SK-N-SH (cell line): ENCODE measurements around the gene OTUD7B. TPM values are rescaled to one million over a fixed set of nuclear protein-coding genes. Genes with fewer than 3 reads are reported as not detected.

ENCODE experiments used
- CTCF ChIA-PET: fragments of 300-600, 350-600 bp; formaldehyde crosslinking; extraction: SDS; loops from one replicate; lab custom pipeline; 2021; lab: Yijun Ruan, JAX
- POLR2A ChIA-PET: fragments of 350-600 bp; sonication (Branson Sonifier 250); formaldehyde crosslinking; extraction: SDS; loops from one replicate; lab custom pipeline; 2020; ENCODE audit warnings: antibody characterized with exemption, inconsistent platforms; lab: Yijun Ruan, JAX
- DNase-seq: peaks from one replicate; pipeline ENCODE4 v3.0.0; 2012
- H2AFZ ChIP-seq: fragments of 200-600 bp; sonication (generic); 2 replicates; pipeline ENCODE4 v1.8.1; 2016; ENCODE audit warnings: antibody characterized with exemption, mild to moderate bottlenecking, low read depth
- H3F3A ChIP-seq: fragments of 200-600 bp; sonication (generic); replicated peaks from 2 replicates; pipeline ENCODE3; 2016; ENCODE audit warnings: antibody characterized with exemption, mild to moderate bottlenecking; ENCODE audit not compliant: insufficient read depth
- H3K27ac ChIP-seq, 2 experiments: fragments of 200-500 bp in 1 of 2; fragments of 200-600 bp in 1 of 2; sonication (Bioruptor generic) in 1 of 2; sonication (generic), shearing (Covaris generic) in 1 of 2; 2 replicates each; pipeline versions ENCODE4 v1.5.1 to v1.6.1; 2014 to 2016; ENCODE audit warnings: low read depth in 2 of 2, inconsistent platforms in 1 of 2, low read length in 1 of 2, mild to moderate bottlenecking in 1 of 2, mixed read lengths in 1 of 2
- H3K27me3 ChIP-seq: fragments of 200-600 bp; sonication (generic), shearing (Covaris generic); 2 replicates; pipeline ENCODE4 v1.6.1; 2016; ENCODE audit warnings: mixed run types; ENCODE audit not compliant: insufficient read depth
- H3K36me3 ChIP-seq, 2 experiments: fragments of 200-500 bp in 1 of 2; fragments of 200-600 bp in 1 of 2; sonication (Bioruptor generic) in 1 of 2; sonication (generic) in 1 of 2; replicated peaks in 1 of 2; 2 replicates each; pipeline versions ENCODE3 to v1.5.1; 2014 to 2016; ENCODE audit warnings: low read length in 1 of 2, mild to moderate bottlenecking in 1 of 2; ENCODE audit not compliant: insufficient read depth in 2 of 2, control insufficient read depth in 1 of 2
- H3K4me1 ChIP-seq, 2 experiments: fragments of 200-500 bp in 1 of 2; fragments of 200-600 bp in 1 of 2; sonication (Bioruptor generic) in 1 of 2; sonication (generic), shearing (Covaris generic) in 1 of 2; 2 replicates each; pipeline versions ENCODE4 v1.5.1 to v1.6.1; 2014 to 2016; ENCODE audit warnings: low read depth in 1 of 2, low read length in 1 of 2, mixed run types in 1 of 2; ENCODE audit not compliant: insufficient read depth in 2 of 2, control insufficient read depth in 1 of 2
- H3K4me2 ChIP-seq: fragments of 200-600 bp; sonication (generic), shearing (Covaris generic); 2 replicates; pipeline ENCODE4 v1.6.1; 2017; ENCODE audit warnings: mixed run types
- H3K4me3 ChIP-seq, 2 experiments: fragments of 200-500 bp in 1 of 2; fragments of 200-600 bp in 1 of 2; sonication (Bioruptor generic) in 1 of 2; sonication (generic), shearing (Covaris generic) in 1 of 2; 2 replicates each; pipeline versions ENCODE4 v1.5.1 to v1.8.1; 2014 to 2016; ENCODE audit warnings: low read depth in 2 of 2, inconsistent platforms in 1 of 2, low read length in 1 of 2, mild to moderate bottlenecking in 1 of 2, mixed read lengths in 1 of 2, moderate library complexity in 1 of 2
- H3K79me2 ChIP-seq: fragments of 200-600 bp; sonication (generic); 2 replicates; pipeline ENCODE4 v1.8.1; 2017; ENCODE audit warnings: mild to moderate bottlenecking; ENCODE audit not compliant: insufficient read depth
- H3K9ac ChIP-seq: fragments of 200-600 bp; sonication (generic); 2 replicates; pipeline ENCODE4 v1.6.1; 2017; ENCODE audit warnings: mixed run types
- H3K9me2 ChIP-seq: fragments of 200-600 bp; sonication (generic); 2 replicates; pipeline ENCODE4 v1.6.1; 2017; ENCODE audit warnings: mixed run types
- H3K9me3 ChIP-seq: fragments of 200-600 bp; sonication (generic); 2 replicates; pipeline ENCODE4 v1.6.1; 2017; ENCODE audit warnings: mixed run types, mild to moderate bottlenecking, moderate library complexity
- H4K20me1 ChIP-seq: fragments of 200-600 bp; sonication (generic); 2 replicates; pipeline ENCODE4 v1.6.1; 2017; ENCODE audit warnings: mild to moderate bottlenecking, mixed run types; ENCODE audit not compliant: insufficient read depth
- CHD2 ChIP-seq: fragments of 150-350 bp; IDR thresholded peaks from 2 replicates; pipeline ENCODE4 v1.6.1; 2018; ENCODE audit warnings: low read length; ENCODE audit not compliant: partially characterized antibody
- ELF1 ChIP-seq: IDR thresholded peaks from 2 replicates; pipeline ENCODE4 v1.4.0; 2012
- FOXJ3 ChIP-seq: sonication (generic); formaldehyde crosslinking; IDR thresholded peaks from 2 replicates; pipeline ENCODE4 v1.5.1; 2020; ENCODE audit warnings: mild to moderate bottlenecking, missing genetic modification reagents
- MEF2A ChIP-seq: IDR thresholded peaks from 2 replicates; pipeline ENCODE4 v1.4.0; 2012; ENCODE audit warnings: low read depth, borderline replicate concordance
- REST ChIP-seq: IDR thresholded peaks from 2 replicates; pipeline ENCODE4 v1.6.1; 2012; ENCODE audit warnings: mild to moderate bottlenecking, low read depth, low read length, moderate library complexity
- RFX5 ChIP-seq: IDR thresholded peaks from 2 replicates; pipeline ENCODE4 v1.6.1; 2012; ENCODE audit warnings: mild to moderate bottlenecking, improper control_type of control experiment, low read length
- RXRA ChIP-seq: IDR thresholded peaks from 2 replicates; pipeline ENCODE4 v1.4.0; 2012; ENCODE audit warnings: low read depth, mild to moderate bottlenecking, borderline replicate concordance
- SIN3A ChIP-seq: IDR thresholded peaks from 2 replicates; pipeline ENCODE4 v1.6.1; 2012; ENCODE audit warnings: low read depth, mild to moderate bottlenecking, low read length, moderate library complexity, borderline replicate concordance
- SMC3 ChIP-seq: IDR thresholded peaks from 2 replicates; pipeline ENCODE4 v1.6.1; 2012; ENCODE audit warnings: low read depth, low read length, improper control_type of control experiment
- TAF1 ChIP-seq: IDR thresholded peaks from 2 replicates; pipeline ENCODE4 v1.6.1; 2012; ENCODE audit warnings: low read depth, mild to moderate bottlenecking, low read length, moderate library complexity, borderline replicate concordance
- TEAD4 ChIP-seq: IDR thresholded peaks from 2 replicates; pipeline ENCODE4 v1.4.0; 2012; ENCODE audit warnings: mild to moderate bottlenecking, borderline replicate concordance; ENCODE audit not compliant: insufficient read depth
- WGBS: methylation state at CpG from one replicate; pipeline ENCODE4 v1.1.6; 2017; ENCODE audit warnings: low lambda C conversion rate; 5-methylcytosine and 5-hydroxymethylcytosine counted together
- polyA plus RNA-seq, 3 experiments: library from polyadenylated mRNA; depleted of rRNA; stranded (reverse); fragments of >200 nt; gene quantifications; 2 replicates each; pipeline ENCODE4 v1.2.3, GENCODE V29; 2012
- TF ChIP-seq, protein P1 (sequence below): fragments of 200-600 bp; sonication (generic); IDR thresholded peaks from 2 replicates; pipeline ENCODE4 v1.6.1; 2017; ENCODE audit warnings: antibody characterized with exemption, mild to moderate bottlenecking, moderate library complexity
- TF ChIP-seq, protein P2 (sequence below): fragments of 150-350 bp; IDR thresholded peaks from 2 replicates; pipeline ENCODE4 v1.6.1; 2017; ENCODE audit warnings: antibody characterized with exemption, low read length, low read depth, borderline replicate concordance
- TF ChIP-seq, protein P3 (sequence below): IDR thresholded peaks from 2 replicates; pipeline ENCODE4 v1.4.0; 2012; ENCODE audit warnings: low read depth, borderline replicate concordance
- TF ChIP-seq, protein P4 (sequence below): IDR thresholded peaks from 2 replicates; pipeline ENCODE4; 2012

OTUD7B gene
- polyA plus RNA-seq, 1 of the 3 experiments (the other 2 are of a cell fraction), result 4.2 TPM

DNA sequence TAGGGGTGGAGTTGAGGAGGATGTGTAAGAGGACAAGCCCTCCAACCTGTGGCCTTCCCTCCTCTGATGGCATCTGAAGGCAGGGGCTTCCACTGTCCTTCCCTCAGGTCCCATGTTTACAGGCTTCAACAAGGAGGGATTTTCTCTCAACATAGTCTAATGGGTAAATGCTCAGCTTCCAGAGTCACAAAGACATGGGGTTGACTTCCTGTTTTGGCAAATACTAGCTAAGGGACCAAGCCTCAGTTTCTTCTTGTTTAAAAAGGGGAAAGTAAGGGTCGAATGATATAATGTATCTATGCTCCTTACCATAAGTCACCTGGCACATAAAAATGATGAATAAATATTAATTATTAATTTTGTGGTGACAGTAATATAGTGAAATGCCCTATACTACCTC, 96.0 kb downstream of the OTUD7B start:
- no peak for DNase-seq
- CTCF ChIA-PET, result interaction anchor here (1.2 to 1.6 kb wide), 2 partner anchors 10 to 26 kb away, joined by 3 to 4 read pairs; a partner anchor contains a TSS
- 86% methylated on average over 1 of the region's 1 CpG for WGBS
- POLR2A ChIA-PET, result no interaction called here
- Histone ChIP-seq H3K4me1 (peaks cover 11 to 26% of the 10 kb centered on the region in 2 experiments; a peak in 2 of 4 replicates), H2AFZ (no peak overlapping the region), H3K27ac (no peak overlapping the region), H3K9ac (no peak overlapping the region), H4K20me1 (no peaks in the 10 kb centered on the region), H3K36me3 (peaks cover 6 to 36% of the 10 kb centered on the region in 2 experiments), H3K4me3 (no peak overlapping the region), H3K9me3 (no peaks in the 10 kb centered on the region), H3F3A (peaks cover 4% of the 10 kb centered on the region), H3K4me2 (no peak overlapping the region), H3K9me2 (no peaks in the 10 kb centered on the region), H3K27me3 (no peaks in the 10 kb centered on the region), H3K79me2 (peaks cover 13% of the 10 kb centered on the region)
- TF ChIP-seq RXRA (no peak), MEF2A (no peak), TEAD4 (no peak)
- TF ChIP-seq, protein P1, sequence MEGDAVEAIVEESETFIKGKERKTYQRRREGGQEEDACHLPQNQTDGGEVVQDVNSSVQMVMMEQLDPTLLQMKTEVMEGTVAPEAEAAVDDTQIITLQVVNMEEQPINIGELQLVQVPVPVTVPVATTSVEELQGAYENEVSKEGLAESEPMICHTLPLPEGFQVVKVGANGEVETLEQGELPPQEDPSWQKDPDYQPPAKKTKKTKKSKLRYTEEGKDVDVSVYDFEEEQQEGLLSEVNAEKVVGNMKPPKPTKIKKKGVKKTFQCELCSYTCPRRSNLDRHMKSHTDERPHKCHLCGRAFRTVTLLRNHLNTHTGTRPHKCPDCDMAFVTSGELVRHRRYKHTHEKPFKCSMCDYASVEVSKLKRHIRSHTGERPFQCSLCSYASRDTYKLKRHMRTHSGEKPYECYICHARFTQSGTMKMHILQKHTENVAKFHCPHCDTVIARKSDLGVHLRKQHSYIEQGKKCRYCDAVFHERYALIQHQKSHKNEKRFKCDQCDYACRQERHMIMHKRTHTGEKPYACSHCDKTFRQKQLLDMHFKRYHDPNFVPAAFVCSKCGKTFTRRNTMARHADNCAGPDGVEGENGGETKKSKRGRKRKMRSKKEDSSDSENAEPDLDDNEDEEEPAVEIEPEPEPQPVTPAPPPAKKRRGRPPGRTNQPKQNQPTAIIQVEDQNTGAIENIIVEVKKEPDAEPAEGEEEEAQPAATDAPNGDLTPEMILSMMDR, result no peak
- TF ChIP-seq, protein P2, sequence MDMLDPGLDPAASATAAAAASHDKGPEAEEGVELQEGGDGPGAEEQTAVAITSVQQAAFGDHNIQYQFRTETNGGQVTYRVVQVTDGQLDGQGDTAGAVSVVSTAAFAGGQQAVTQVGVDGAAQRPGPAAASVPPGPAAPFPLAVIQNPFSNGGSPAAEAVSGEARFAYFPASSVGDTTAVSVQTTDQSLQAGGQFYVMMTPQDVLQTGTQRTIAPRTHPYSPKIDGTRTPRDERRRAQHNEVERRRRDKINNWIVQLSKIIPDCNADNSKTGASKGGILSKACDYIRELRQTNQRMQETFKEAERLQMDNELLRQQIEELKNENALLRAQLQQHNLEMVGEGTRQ, result no peak

DNA sequence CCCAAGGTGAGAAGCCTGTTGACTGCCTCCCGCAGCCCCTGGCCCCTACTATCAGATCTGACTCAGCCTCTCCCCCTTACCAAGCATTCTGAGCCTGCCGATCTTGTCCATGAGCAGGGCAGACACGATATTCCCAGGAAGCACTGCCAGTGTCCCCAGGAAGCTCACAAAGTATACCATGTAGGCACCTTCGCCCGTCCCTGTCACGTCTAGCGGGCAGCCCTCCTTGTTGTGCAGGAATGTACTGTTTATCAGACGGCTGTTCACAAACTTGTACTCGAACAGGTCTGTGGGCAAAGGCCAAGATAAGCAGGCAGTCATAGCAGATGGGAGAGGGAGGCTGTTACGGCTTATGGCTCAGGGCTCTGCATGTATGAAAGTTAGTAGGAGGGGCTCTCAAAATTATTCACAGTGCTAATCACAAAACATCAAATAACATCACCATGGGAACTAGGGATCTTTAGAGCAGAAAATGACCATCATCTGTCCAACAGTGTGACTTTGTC, 103.9 kb downstream of the OTUD7B start:
- Histone ChIP-seq H3K9me3 (no peaks in the 10 kb centered on the region), H3K9me2 (no peaks in the 10 kb centered on the region), H3K9ac (no peak overlapping the region), H4K20me1 (no peaks in the 10 kb centered on the region), H3K4me2 (no peak overlapping the region), H3K4me1 (no peaks in the 10 kb centered on the region), H3F3A (no peaks in the 10 kb centered on the region), H3K4me3 (no peak overlapping the region), H2AFZ (no peak overlapping the region), H3K79me2 (no peaks in the 10 kb centered on the region), H3K27ac (no peak overlapping the region), H3K36me3 (peaks cover 6 to 43% of the 10 kb centered on the region in 2 experiments), H3K27me3 (no peaks in the 10 kb centered on the region)
- ChIA-PET POLR2A (no interaction called here), CTCF (interaction anchor here (1.1 kb wide), 1 partner anchor 34 kb away, joined by 3 read pairs; no protein-coding TSS in a partner anchor)
- TF ChIP-seq SIN3A (no peak), FOXJ3 (no peak), ELF1 (no peak), SMC3 (no peak), RFX5 (no peak), TEAD4 (no peak), REST (no peak), CHD2 (no peak), TAF1 (no peak)
- TF ChIP-seq, protein P3, sequence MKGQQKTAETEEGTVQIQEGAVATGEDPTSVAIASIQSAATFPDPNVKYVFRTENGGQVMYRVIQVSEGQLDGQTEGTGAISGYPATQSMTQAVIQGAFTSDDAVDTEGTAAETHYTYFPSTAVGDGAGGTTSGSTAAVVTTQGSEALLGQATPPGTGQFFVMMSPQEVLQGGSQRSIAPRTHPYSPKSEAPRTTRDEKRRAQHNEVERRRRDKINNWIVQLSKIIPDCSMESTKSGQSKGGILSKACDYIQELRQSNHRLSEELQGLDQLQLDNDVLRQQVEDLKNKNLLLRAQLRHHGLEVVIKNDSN, result no peak
- TF ChIP-seq, protein P1, result no peak
- TF ChIP-seq, protein P4, sequence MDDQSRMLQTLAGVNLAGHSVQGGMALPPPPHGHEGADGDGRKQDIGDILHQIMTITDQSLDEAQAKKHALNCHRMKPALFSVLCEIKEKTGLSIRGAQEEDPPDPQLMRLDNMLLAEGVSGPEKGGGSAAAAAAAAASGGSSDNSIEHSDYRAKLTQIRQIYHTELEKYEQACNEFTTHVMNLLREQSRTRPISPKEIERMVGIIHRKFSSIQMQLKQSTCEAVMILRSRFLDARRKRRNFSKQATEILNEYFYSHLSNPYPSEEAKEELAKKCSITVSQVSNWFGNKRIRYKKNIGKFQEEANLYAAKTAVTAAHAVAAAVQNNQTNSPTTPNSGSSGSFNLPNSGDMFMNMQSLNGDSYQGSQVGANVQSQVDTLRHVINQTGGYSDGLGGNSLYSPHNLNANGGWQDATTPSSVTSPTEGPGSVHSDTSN, result no peak
- DNase-seq, result no peak
- 90% methylated on average over 8 of the region's 10 CpGs for WGBS
